Measurements from ENCODE around the gene SDHAF2.

SDHAF2 gene

GRCh38 chr11:61401173-61401572 lies 28.8 kb upstream of the SDHAF2 start:
- POLR2A ChIA-PET: interaction anchor here (0.6 to 1.9 kb wide), 4 partner anchors 28 to 463 kb away, joined by 3 to 5 read pairs (median 5); partner anchors contain the start of genes CYB561A3 and TMEM138

GRCh38 chr11:61401573-61401972 lies 28.4 kb upstream of the SDHAF2 start:
- POLR2A ChIA-PET: interaction anchor here (0.5 to 1.9 kb wide), 5 partner anchors 28 to 463 kb away, joined by 3 to 5 read pairs (median 5); partner anchors contain the start of genes CYB561A3 and TMEM138
- no peak for DNase-seq (ENCODE audit: extremely low spot score)
- CTCF ChIA-PET: interaction anchor here (0.8 to 10.6 kb wide), 12 partner anchors 10 to 237 kb away, joined by 3 to 98 read pairs (median 4); partner anchors contain the start of genes CPSF7, SDHAF2, TMEM138 and TMEM216
- no peak for TF ChIP-seq CTCF (IDR thresholded peaks at IDR 0.05; ENCODE audit: control extremely low read depth, extremely low read depth, low read depth, missing control alignments)

More at GRCh38 chr11:61401173-61401572, 28.8 kb upstream of the SDHAF2 start:
- TF ChIP-seq CTCF (IDR thresholded peaks at IDR 0.05; ENCODE audit: control extremely low read depth, extremely low read depth, low read depth, missing control alignments): no peak
- CTCF ChIA-PET: interaction anchor here (0.8 to 10.6 kb wide), 11 partner anchors 10 to 238 kb away, joined by 3 to 98 read pairs (median 4); partner anchors contain the start of genes CPSF7, SDHAF2, TMEM138 and TMEM216
- DNase-seq (ENCODE audit: extremely low spot score): no peak

- TF ChIP-seq CTCF (IDR thresholded peaks at IDR 0.05; ENCODE audit: control extremely low read depth, extremely low read depth, low read depth, missing control alignments): no peak
- POLR2A ChIA-PET: interaction anchor here (0.6 to 1.3 kb wide), 2 partner anchors 26 to 42 kb away, joined by 3 read pairs; partner anchors contain the start of genes CPSF7, SDHAF2 and TMEM138
- CTCF ChIA-PET: interaction anchor here (0.9 to 5.0 kb wide), 5 partner anchors 12 to 123 kb away, joined by 3 to 23 read pairs (median 4); partner anchors contain the start of gene TMEM216
- DNase-seq (ENCODE audit: extremely low spot score): no peak
Measured at GRCh38 chr11:61403658-61404057, 26.3 kb upstream of the SDHAF2 start.

- no peak for DNase-seq (ENCODE audit: extremely low spot score)
- TF ChIP-seq CTCF (IDR thresholded peaks at IDR 0.05; ENCODE audit: control extremely low read depth, extremely low read depth, low read depth, missing control alignments): no peak
- ChIA-PET CTCF (interaction anchor here (1.1 to 5.0 kb wide), 3 partner anchors 12 to 68 kb away, joined by 3 to 23 read pairs (median 18); partner anchors contain the start of gene TMEM216), POLR2A (interaction anchor here (1.3 kb wide), 1 partner anchor 42 kb away, joined by 3 read pairs; the partner anchor contains the start of gene TMEM138)
Measured at GRCh38 chr11:61404103-61404502, 25.8 kb upstream of the SDHAF2 start.

- POLR2A ChIA-PET: no interaction called here
Measured at GRCh38 chr11:61404641-61405040, 25.3 kb upstream of the SDHAF2 start.

GRCh38 chr11:61406067-61406466 lies 23.9 kb upstream of the SDHAF2 start:
- ChIA-PET POLR2A (no interaction called here), CTCF (interaction anchor here (5.0 kb wide), 1 partner anchor 21 kb away, joined by 18 read pairs; no protein-coding TSS in a partner anchor)
- DNase-seq (ENCODE audit: extremely low spot score): no peak
- TF ChIP-seq CTCF (IDR thresholded peaks at IDR 0.05; ENCODE audit: control extremely low read depth, extremely low read depth, low read depth, missing control alignments): no peak

More at GRCh38 chr11:61404641-61405040, 25.3 kb upstream of the SDHAF2 start:
- no peak for DNase-seq (ENCODE audit: extremely low spot score)
- CTCF ChIA-PET: interaction anchor here (5.0 kb wide), 1 partner anchor 19 kb away, joined by 18 read pairs; no protein-coding TSS in a partner anchor
- no peak for TF ChIP-seq CTCF (IDR thresholded peaks at IDR 0.05; ENCODE audit: control extremely low read depth, extremely low read depth, low read depth, missing control alignments)

Data from GM10248 (cell line).